Measurements from ENCODE around the gene DMPK. TPM values are rescaled to one million over a fixed set of nuclear protein-coding genes. Genes with fewer than 3 reads are reported as not detected.

The DMPK gene
- total RNA-seq, 2 donors from 2014 or later = 52.8 to 88.2 TPM

DNA sequence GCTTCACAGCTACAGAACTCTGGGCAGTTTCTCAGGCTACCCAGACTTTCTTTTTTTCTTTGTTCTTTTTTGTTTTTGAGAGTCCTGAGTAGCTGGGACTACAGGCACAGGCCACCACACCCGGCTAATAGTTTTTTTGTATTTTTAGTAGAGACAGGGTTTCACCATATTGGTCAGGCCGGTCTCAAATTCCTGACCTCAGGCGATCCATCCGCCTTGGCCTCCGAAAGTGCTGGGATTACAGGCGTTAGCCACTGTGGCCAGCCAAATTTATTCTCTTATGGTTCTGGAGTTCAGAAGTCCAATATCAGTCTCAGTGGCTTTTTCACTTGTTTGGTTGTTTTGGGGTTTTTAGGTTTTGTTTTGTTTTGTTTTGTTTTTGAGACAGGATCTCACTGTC, 36.7 kb downstream of the DMPK start:
- no peak for DNase-seq (ENCODE audit: low spot score)
- no peak overlapping the region for H3K27ac ChIP-seq
- 92% methylated on average over 6 of the region's 6 CpGs for WGBS
- TF ChIP-seq POLR2AphosphoS5 (IDR thresholded peaks at IDR 0.05) (no peak), POLR2A (IDR thresholded peaks at IDR 0.05) (no peak)
- TF ChIP-seq, protein P1, sequence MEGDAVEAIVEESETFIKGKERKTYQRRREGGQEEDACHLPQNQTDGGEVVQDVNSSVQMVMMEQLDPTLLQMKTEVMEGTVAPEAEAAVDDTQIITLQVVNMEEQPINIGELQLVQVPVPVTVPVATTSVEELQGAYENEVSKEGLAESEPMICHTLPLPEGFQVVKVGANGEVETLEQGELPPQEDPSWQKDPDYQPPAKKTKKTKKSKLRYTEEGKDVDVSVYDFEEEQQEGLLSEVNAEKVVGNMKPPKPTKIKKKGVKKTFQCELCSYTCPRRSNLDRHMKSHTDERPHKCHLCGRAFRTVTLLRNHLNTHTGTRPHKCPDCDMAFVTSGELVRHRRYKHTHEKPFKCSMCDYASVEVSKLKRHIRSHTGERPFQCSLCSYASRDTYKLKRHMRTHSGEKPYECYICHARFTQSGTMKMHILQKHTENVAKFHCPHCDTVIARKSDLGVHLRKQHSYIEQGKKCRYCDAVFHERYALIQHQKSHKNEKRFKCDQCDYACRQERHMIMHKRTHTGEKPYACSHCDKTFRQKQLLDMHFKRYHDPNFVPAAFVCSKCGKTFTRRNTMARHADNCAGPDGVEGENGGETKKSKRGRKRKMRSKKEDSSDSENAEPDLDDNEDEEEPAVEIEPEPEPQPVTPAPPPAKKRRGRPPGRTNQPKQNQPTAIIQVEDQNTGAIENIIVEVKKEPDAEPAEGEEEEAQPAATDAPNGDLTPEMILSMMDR (IDR thresholded peaks at IDR 0.05) = no peak
- intact Hi-C loops (cut with DNase I) = no loop called here
- H3K9me3 ChIP-seq = no peaks in the 10 kb centered on the region
- H3K4me3 ChIP-seq = no peak overlapping the region
- no peaks in the 10 kb centered on the region for H3K27me3 ChIP-seq (replicated peaks; ENCODE audit: insufficient read depth)
- H3K4me1 ChIP-seq (replicated peaks) = no peaks in the 10 kb centered on the region
- H3K36me3 ChIP-seq = no peaks in the 10 kb centered on the region

DNA sequence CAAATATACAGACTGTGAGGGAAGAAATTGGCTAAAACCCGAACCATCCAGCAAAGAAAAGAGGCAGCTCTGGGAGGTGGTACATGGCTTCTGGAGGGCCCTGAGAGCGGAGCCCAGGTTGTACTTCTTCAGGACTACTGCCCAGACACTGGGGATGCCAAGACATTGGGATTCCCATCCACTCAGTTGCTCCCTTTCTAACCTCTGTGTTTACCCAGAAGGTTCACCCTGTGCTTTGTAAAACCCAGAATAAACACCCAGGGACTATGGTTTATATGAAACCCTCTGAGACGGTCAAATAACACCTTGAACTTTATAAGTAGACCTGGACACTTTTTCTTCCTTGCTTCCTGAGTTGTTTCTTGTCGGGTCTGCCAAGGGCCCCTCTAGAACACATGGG, 39.3 kb downstream of the DMPK start:
- no peaks in the 10 kb centered on the region for H3K4me1 ChIP-seq (replicated peaks)
- H3K27ac ChIP-seq = peak overlapping the region; percentile 35 to 73
- intact Hi-C loops (cut with DNase I) = no loop called here
- H3K4me3 ChIP-seq = no peak overlapping the region
- no peaks in the 10 kb centered on the region for H3K36me3 ChIP-seq
- TF ChIP-seq POLR2A (IDR thresholded peaks at IDR 0.05) (no peak), POLR2AphosphoS5 (IDR thresholded peaks at IDR 0.05) (peak; percentile 97)
- peak; percentile 87 for DNase-seq (ENCODE audit: low spot score)
- no peaks in the 10 kb centered on the region for H3K27me3 ChIP-seq (replicated peaks; ENCODE audit: insufficient read depth)
- 22% methylated on average over 4 of the region's 4 CpGs for WGBS
- no peaks in the 10 kb centered on the region for H3K9me3 ChIP-seq

DNA sequence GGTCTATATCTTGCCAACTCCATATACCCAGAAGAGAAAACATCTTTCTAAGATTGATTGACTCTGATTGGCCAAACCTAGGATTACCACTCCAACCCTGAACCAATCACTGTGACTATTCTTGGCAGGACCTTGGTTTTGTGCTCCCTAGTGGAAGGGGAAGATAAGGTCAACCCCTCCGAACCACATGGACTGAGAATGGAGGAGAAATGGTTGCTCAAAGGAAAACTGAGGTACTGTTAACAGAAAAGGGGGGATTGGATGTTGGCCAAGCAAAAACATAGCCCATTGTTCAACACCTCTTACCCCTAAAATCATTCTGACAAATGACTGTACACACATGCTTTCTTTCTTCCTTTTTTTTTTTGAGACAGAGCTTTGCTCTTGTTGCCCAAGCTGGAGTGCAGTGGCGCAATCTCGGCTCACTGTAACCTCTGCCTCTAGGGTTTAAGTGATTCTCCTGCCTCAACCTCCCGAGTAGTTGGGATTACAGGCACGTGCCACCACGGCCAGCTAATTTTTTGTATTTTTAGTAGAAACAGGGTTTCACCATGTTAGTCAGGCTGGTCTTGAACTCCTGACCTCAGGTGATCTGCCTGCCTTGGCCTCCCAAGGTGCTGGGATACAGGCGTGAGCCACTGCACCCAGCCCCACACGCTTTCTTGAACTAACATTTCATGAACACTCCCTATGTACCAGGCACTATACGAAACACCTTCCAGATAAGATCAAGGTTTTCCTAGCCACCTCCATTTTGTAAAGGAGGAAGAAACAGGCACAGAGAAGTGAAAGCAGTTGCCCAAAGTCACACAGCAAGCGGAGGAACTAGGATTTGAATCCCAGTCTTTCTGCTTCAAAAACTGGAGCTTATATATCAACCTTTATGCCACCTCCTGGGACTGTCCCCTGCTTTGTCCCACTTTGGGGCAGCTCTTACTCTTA, 42.5 kb downstream of the DMPK start:
- TF ChIP-seq POLR2A (IDR thresholded peaks at IDR 0.05) (no peak), POLR2AphosphoS5 (IDR thresholded peaks at IDR 0.05) (no peak)
- TF ChIP-seq, protein P1 (IDR thresholded peaks at IDR 0.05) = no peak
- intact Hi-C loops (cut with DNase I) = no loop called here
- no peak overlapping the region for H3K27ac ChIP-seq
- DNase-seq (ENCODE audit: low spot score) = no peak
- H3K4me1 ChIP-seq (replicated peaks) = no peaks in the 10 kb centered on the region
- H3K9me3 ChIP-seq = no peaks in the 10 kb centered on the region
- H3K36me3 ChIP-seq = no peaks in the 10 kb centered on the region
- no peaks in the 10 kb centered on the region for H3K27me3 ChIP-seq (replicated peaks; ENCODE audit: insufficient read depth)
- no peak overlapping the region for H3K4me3 ChIP-seq
- WGBS = 88% methylated on average over 10 of the region's 10 CpGs

DNA sequence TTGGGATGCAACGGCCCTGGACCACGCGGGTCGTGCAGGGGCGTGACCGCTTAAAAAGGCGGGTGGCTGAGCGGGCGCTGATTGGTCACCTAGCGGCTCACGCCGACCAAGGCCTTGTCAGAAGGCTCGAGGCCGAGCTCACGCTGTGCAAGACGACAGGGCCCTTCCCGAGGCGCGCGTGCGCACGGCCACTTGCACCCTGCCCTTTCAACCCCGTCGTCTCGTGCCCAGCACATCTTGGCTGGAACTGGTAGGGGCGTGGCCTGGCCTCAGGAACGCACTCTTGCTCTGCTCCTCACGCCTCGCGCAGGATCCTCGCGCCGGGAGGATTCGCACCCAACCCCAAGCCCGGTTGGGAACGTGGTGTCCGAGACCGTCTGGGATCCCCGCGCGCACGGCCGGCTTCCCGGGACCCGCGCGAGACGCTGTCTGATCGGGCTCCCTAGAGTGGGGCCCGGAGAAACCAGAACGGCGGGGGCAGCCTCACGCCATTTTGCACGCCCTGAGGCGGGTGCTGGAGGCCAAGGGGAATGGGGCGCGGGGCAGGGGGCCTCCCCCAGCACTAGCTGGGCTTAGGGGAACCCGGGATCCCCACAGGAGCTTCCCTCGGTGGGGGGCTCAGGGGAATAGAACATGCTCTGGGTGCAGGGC, 49.0 kb downstream of the DMPK start, which contains the start of gene MEIOSIN:
Gene MEIOSIN, plus strand, starts transcription at position 280 of the 651 bp plus-strand sequence. CDS start 1,938 bp downstream, outside the sequence.
- WGBS = 91% methylated on average over 59 of the region's 59 CpGs
- H3K27me3 ChIP-seq (replicated peaks; ENCODE audit: insufficient read depth) = no peaks in the 10 kb centered on the region
- no peak for DNase-seq (ENCODE audit: low spot score)
- intact Hi-C loops (cut with DNase I) = no loop called here
- H3K4me3 ChIP-seq = no peak within 1 kb of the TSS
- H3K36me3 ChIP-seq = no peaks in the 10 kb centered on the region
- no peak within 1 kb of the TSS for H3K27ac ChIP-seq
- no peak for TF ChIP-seq POLR2AphosphoS5 (IDR thresholded peaks at IDR 0.05)
- TF ChIP-seq, protein P1 (IDR thresholded peaks at IDR 0.05) = no peak
- TF ChIP-seq POLR2A (IDR thresholded peaks at IDR 0.05) = no peak
- peaks cover 3% of the 10 kb centered on the region for H3K4me1 ChIP-seq (replicated peaks)
- no peaks in the 10 kb centered on the region for H3K9me3 ChIP-seq
